ENCODE measurements around the gene ZNF699.

DNA sequence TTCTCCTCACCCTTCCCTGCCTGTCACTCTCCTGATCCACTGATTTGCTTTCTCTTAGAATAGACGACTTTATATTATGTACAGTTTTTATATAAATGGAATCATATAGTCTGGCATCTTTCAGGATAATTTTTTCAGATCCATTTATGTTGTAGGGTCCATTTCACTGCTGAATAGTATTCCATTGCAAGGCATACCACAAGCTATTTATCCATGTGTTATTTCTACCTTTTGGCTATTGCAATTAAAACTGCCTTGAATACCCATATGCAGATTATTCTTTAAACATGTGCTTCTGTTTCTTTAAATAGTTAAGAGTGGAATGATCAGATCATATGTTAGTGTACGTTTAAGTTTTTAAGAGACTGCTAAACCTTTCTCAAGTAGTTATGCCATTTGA, 35.4 kb upstream of the ZNF699 start:
- TF ChIP-seq CTCF (IDR thresholded peaks at IDR 0.05), result no peak
- no peak for TF ChIP-seq EZH2 (IDR thresholded peaks at IDR 0.05; ENCODE audit: borderline replicate concordance, insufficient read depth, low read depth, low read length, poor library complexity, severe bottlenecking)
